IMR-90 (cell line): ENCODE results near the gene TMEM209. TPM values are rescaled to one million over a fixed set of nuclear protein-coding genes. Genes with fewer than 3 reads are reported as not detected.

Experiments used
- ATAC-seq: fragments of 200-7000 bp; cut with Tn5 transposase; 2 replicates; pipeline ENCODE4 v1.9.1; 2020; ENCODE audit warnings: low read depth, mild to moderate bottlenecking, moderate library complexity
- BruUV-seq: library from RNA; stranded (reverse); fragments of 400-500 nt; replicated peaks from 2 replicates; lab custom pipeline; 2021; lab: Mats Ljungman, UMichigan
- CTCF ChIA-PET: fragments of 300-600 bp; formaldehyde crosslinking; extraction: SDS; loops from one replicate; lab custom pipeline; 2021; ENCODE audit warnings: antibody characterized with exemption; lab: Yijun Ruan, JAX
- POLR2A ChIA-PET: fragments of 300-600 bp; sonication (Branson Sonifier 250); formaldehyde crosslinking; loops from one replicate; lab custom pipeline; 2022; ENCODE audit warnings: antibody characterized with exemption; ENCODE audit not compliant: unreplicated experiment; lab: Charles Lee
- DNase-seq: peaks from one replicate; pipeline ENCODE4 v3.0.0; 2013
- H2AFZ ChIP-seq: replicated peaks from 2 replicates; pipeline ENCODE3; 2013; ENCODE audit warnings: low read length, mild to moderate bottlenecking; ENCODE audit not compliant: poor library complexity
- H2AK5ac ChIP-seq: 2 replicates; pipeline ENCODE4 v1.6.1; 2013; ENCODE audit warnings: low read depth, low read length, inconsistent platforms
- H2AK9ac ChIP-seq: replicated peaks from 2 replicates; pipeline ENCODE3; 2013; ENCODE audit warnings: mild to moderate bottlenecking, low read depth, low read length, moderate library complexity; ENCODE audit not compliant: poor library complexity
- H2BK120ac ChIP-seq: 2 replicates; pipeline ENCODE4 v1.6.1; 2013; ENCODE audit warnings: low read depth, low read length, inconsistent platforms
- H2BK15ac ChIP-seq: 3 replicates; pipeline ENCODE4 v1.6.1; 2013; ENCODE audit warnings: low read depth, low read length, inconsistent platforms
- H2BK20ac ChIP-seq: 2 replicates; pipeline ENCODE4 v1.6.1; 2013; ENCODE audit warnings: low read depth, mild to moderate bottlenecking, inconsistent platforms, low read length, moderate library complexity
- H2BK5ac ChIP-seq: 2 replicates; pipeline ENCODE4 v1.6.1; 2013; ENCODE audit warnings: mild to moderate bottlenecking, low read depth, low read length, inconsistent platforms; ENCODE audit not compliant: poor library complexity, severe bottlenecking
- H3K14ac ChIP-seq: replicated peaks from 2 replicates; pipeline ENCODE4 v1.6.1; 2013; ENCODE audit warnings: low read depth, low read length, inconsistent platforms
- H3K18ac ChIP-seq: 2 replicates; pipeline ENCODE4 v1.6.1; 2013; ENCODE audit warnings: low read depth, low read length, control low read depth
- H3K23ac ChIP-seq: 2 replicates; pipeline ENCODE4 v1.6.1; 2013; ENCODE audit warnings: low read depth, low read length, inconsistent platforms
- H3K27ac ChIP-seq: 2 replicates; pipeline ENCODE4 v1.5.1; 2013; ENCODE audit warnings: mild to moderate bottlenecking, control low read depth, low read length; ENCODE audit not compliant: insufficient read depth
- H3K27me3 ChIP-seq: 2 replicates; pipeline ENCODE4 v1.6.1; 2013; ENCODE audit warnings: low read length; ENCODE audit not compliant: control insufficient read depth, insufficient read depth
- H3K36me3 ChIP-seq: 2 replicates; pipeline ENCODE4 v1.6.1; 2013; ENCODE audit warnings: low read length, mixed read lengths; ENCODE audit not compliant: control insufficient read depth, insufficient read depth
- H3K4ac ChIP-seq: 2 replicates; pipeline ENCODE4 v1.6.1; 2013; ENCODE audit warnings: low read depth, low read length, inconsistent platforms
- H3K4me1 ChIP-seq: 2 replicates; pipeline ENCODE4 v1.6.1; 2013; ENCODE audit warnings: low read length, mixed read lengths; ENCODE audit not compliant: control insufficient read depth, insufficient read depth
- H3K4me2 ChIP-seq: 2 replicates; pipeline ENCODE4 v1.6.1; 2013; ENCODE audit warnings: low read depth, mild to moderate bottlenecking, control low read depth, low read length, moderate library complexity
- H3K4me3 ChIP-seq: 2 replicates; pipeline ENCODE4 v1.5.1; 2013; ENCODE audit warnings: low read depth, mild to moderate bottlenecking, control low read depth, low read length, moderate library complexity; ENCODE audit not compliant: insufficient read depth
- H3K56ac ChIP-seq: 2 replicates; pipeline ENCODE4 v1.6.1; 2013; ENCODE audit warnings: low read length, inconsistent platforms; ENCODE audit not compliant: insufficient read depth; ENCODE audit errors: extremely low read depth
- H3K79me1 ChIP-seq, 2 experiments: 2 replicates each; pipeline ENCODE4 v1.6.1; 2013; ENCODE audit warnings: low read length in 2 of 2, inconsistent platforms in 1 of 2, low read depth in 1 of 2
- H3K9ac ChIP-seq: 2 replicates; pipeline ENCODE4 v1.6.1; 2013; ENCODE audit warnings: low read depth, low read length, control low read depth
- H3K9me1 ChIP-seq: 2 replicates; pipeline ENCODE4 v1.6.1; 2013; ENCODE audit warnings: low read length, inconsistent platforms; ENCODE audit not compliant: insufficient read depth
- H3K9me3 ChIP-seq: 2 replicates; pipeline ENCODE4 v1.6.1; 2013; ENCODE audit warnings: low read length; ENCODE audit not compliant: control insufficient read depth, insufficient read depth
- H4K20me1 ChIP-seq: 2 replicates; pipeline ENCODE4 v1.6.1; 2013; ENCODE audit warnings: low read length, inconsistent platforms; ENCODE audit not compliant: insufficient read depth
- H4K5ac ChIP-seq: 2 replicates; pipeline ENCODE4 v1.6.1; 2013; ENCODE audit warnings: mild to moderate bottlenecking, low read depth, low read length, control low read depth
- H4K8ac ChIP-seq, 2 experiments: 2 replicates each; pipeline ENCODE4 v1.6.1; 2013; ENCODE audit warnings: low read depth in 2 of 2, low read length in 2 of 2, control low read depth in 1 of 2, inconsistent platforms in 1 of 2
- H4K91ac ChIP-seq: 2 replicates; pipeline ENCODE4 v1.6.1; 2013; ENCODE audit warnings: low read depth, low read length, inconsistent platforms; ENCODE audit not compliant: insufficient read depth
- CEBPB ChIP-seq: IDR thresholded peaks from 2 replicates; pipeline ENCODE4 v1.6.1; 2012; ENCODE audit warnings: low read depth, low read length, improper control_type of control experiment
- CTCF ChIP-seq: conservative IDR thresholded peaks from 2 replicates; pipeline ENCODE4 v1.5.1; 2012; ENCODE audit warnings: mild to moderate bottlenecking, low read depth, low read length, improper control_type of control experiment
- ELK1 ChIP-seq: fragments of 150-350 bp; IDR thresholded peaks from 2 replicates; pipeline ENCODE4 v1.6.1; 2016; ENCODE audit warnings: low read depth, mild to moderate bottlenecking, low read length, moderate library complexity, borderline replicate concordance
- FOS ChIP-seq: fragments of 150-350 bp; IDR thresholded peaks from 2 replicates; pipeline ENCODE4 v1.6.1; 2016; ENCODE audit warnings: low read depth, low read length
- MAZ ChIP-seq: IDR thresholded peaks from 2 replicates; pipeline ENCODE4 v1.6.1; 2012; ENCODE audit warnings: low read depth, mild to moderate bottlenecking, low read length, improper control_type of control experiment, moderate library complexity, borderline replicate concordance
- NFE2L2 ChIP-seq: fragments of 150-350 bp; IDR thresholded peaks from 2 replicates; pipeline ENCODE4 v1.6.1; 2016; ENCODE audit warnings: low read depth, mild to moderate bottlenecking, low read length
- POLR2A ChIP-seq: IDR thresholded peaks from 2 replicates; pipeline ENCODE4 v1.6.1; 2012; ENCODE audit warnings: mild to moderate bottlenecking, low read depth, low read length
- RAD21 ChIP-seq: IDR thresholded peaks from 2 replicates; pipeline ENCODE4 v1.6.1; 2012; ENCODE audit warnings: low read length, improper control_type of control experiment
- RCOR1 ChIP-seq: IDR thresholded peaks from 2 replicates; pipeline ENCODE4 v1.6.1; 2012; ENCODE audit warnings: mild to moderate bottlenecking, low read length, improper control_type of control experiment; ENCODE audit not compliant: insufficient replicate concordance
- RFX5 ChIP-seq: IDR thresholded peaks from 2 replicates; pipeline ENCODE4 v1.8.0; 2012; ENCODE audit warnings: low read depth, mild to moderate bottlenecking, low read length, moderate library complexity
- WGBS, 2 experiments: methylation state at CpG; one replicate each; pipeline versions ENCODE4 v1.1.5 to v1.1.7; 2013; ENCODE audit warnings: missing lambda C conversion rate in 2 of 2; ENCODE audit not compliant: insufficient read length in 1 of 2; ENCODE audit errors: extremely low coverage in 2 of 2; 5-methylcytosine and 5-hydroxymethylcytosine counted together
- dilution Hi-C: fragments of 300-500 bp; cut with HindIII; formaldehyde crosslinking; loops from one replicate; pipeline ENCODE4 v1.14.3; 2018; ENCODE audit warnings: low sequenced_read_pairs; ENCODE audit not compliant: unreplicated experiment
- in situ Hi-C: fragments of 300-500 bp; cut with MboI; formaldehyde crosslinking; loops from 3 replicates; pipeline ENCODE4 v1.14.3; 2019; ENCODE audit warnings: low sequenced_read_pairs, inconsistent platforms, mixed read lengths
- intact Hi-C: fragments of 100-400 bp; cut with micrococcal nuclease; formaldehyde crosslinking; loops from 2 replicates; pipeline ENCODE4 v1.10.0; 2022
- polyA plus RNA-seq, 3 experiments: library from polyadenylated mRNA; depleted of rRNA; stranded (reverse); fragments of >200 nt; gene quantifications; 2 replicates each; pipeline ENCODE4 v1.2.3, GENCODE V29; 2012; ENCODE audit warnings: low replicate concordance in 1 of 3
- total RNA-seq: library from RNA; depleted of rRNA; stranded (reverse); fragments of >200 nt; gene quantifications from 2 replicates; pipeline ENCODE4 v1.2.3, GENCODE V29; 2012

TMEM209 gene
- total and polyA plus RNA-seq, 2 of the 4 experiments (the other 2 are of a cell fraction) = 8.0 to 11.3 TPM

GRCh38 chr7:130124711-130125110 lies 80.5 kb downstream of the TMEM209 start:
- dilution Hi-C loops (no loop called here), in situ Hi-C loops (no loop called here), intact Hi-C loops (no loop called here)
- no CpG with 5 or more reads among the region's 2 CpGs for WGBS, 2 experiments
- Histone ChIP-seq H3K9ac (no peak overlapping the region), H4K8ac (no peak overlapping the region), H2AFZ (no peak overlapping the region), H3K4me3 (no peak overlapping the region), H3K56ac (no peak overlapping the region), H4K20me1 (no peaks in the 10 kb centered on the region), H3K4ac (no peak overlapping the region), H3K4me1 (no peaks in the 10 kb centered on the region), H2BK5ac (no peak overlapping the region), H2AK5ac (no peak overlapping the region), H4K91ac (no peak overlapping the region), H3K27me3 (no peaks in the 10 kb centered on the region), H3K4me2 (no peak overlapping the region), H3K18ac (no peak overlapping the region), H3K27ac (no peak overlapping the region), H3K79me1 (peaks cover 0 to 6% of the 10 kb centered on the region in 2 experiments; a peak in 2 of 4 replicates), H3K23ac (no peak overlapping the region), H2AK9ac (no peak overlapping the region), H4K5ac (no peak overlapping the region), H2BK20ac (no peak overlapping the region), H2BK120ac (no peak overlapping the region), H3K9me3 (no peaks in the 10 kb centered on the region), H3K9me1 (no peaks in the 10 kb centered on the region), H2BK15ac (no peak overlapping the region), H3K36me3 (peaks cover 29% of the 10 kb centered on the region), H3K14ac (no peak overlapping the region)
- ChIA-PET CTCF (no interaction called here), POLR2A (no interaction called here)
- ATAC-seq (no peak), DNase-seq (no peak)
- TF ChIP-seq RAD21 (no peak), NFE2L2 (no peak), RCOR1 (no peak), POLR2A (no peak), CEBPB (no peak), RFX5 (no peak), CTCF (no peak), ELK1 (no peak), FOS (no peak), MAZ (no peak)
- no TSS peak for BruUV-seq
